GM12878 (cell line): ENCODE measurements around the gene RIN2. TPM values are rescaled to one million over a fixed set of nuclear protein-coding genes. Genes with fewer than 3 reads are reported as not detected.

Experiments used
- ATF2 ChIP-seq: IDR thresholded peaks from 2 replicates; pipeline ENCODE4 v1.6.1; 2012; ENCODE audit warnings: low read length, inconsistent platforms
- CBX3 ChIP-seq: fragments of 200-600 bp; sonication (generic); IDR thresholded peaks from 2 replicates; pipeline ENCODE4 v1.6.1; 2016; ENCODE audit warnings: low read depth, borderline replicate concordance
- HDAC6 ChIP-seq: fragments of 200-600 bp; sonication (generic); IDR thresholded peaks from one replicate; pipeline ENCODE4 v1.8.0; 2017; ENCODE audit warnings: antibody characterized with exemption; ENCODE audit not compliant: unreplicated experiment
- JUND ChIP-seq: IDR thresholded peaks from 2 replicates; pipeline ENCODE4 v1.6.1; 2012; ENCODE audit warnings: low read depth, mild to moderate bottlenecking, low read length, improper control_type of control experiment, moderate library complexity
- MYB ChIP-seq: fragments of 150-350 bp; IDR thresholded peaks from 2 replicates; pipeline ENCODE4 v1.6.1; 2014; ENCODE audit warnings: mild to moderate bottlenecking, low read depth, low read length, borderline replicate concordance
- REST ChIP-seq: IDR thresholded peaks from 2 replicates; pipeline ENCODE4 v1.6.1; 2012; ENCODE audit warnings: mild to moderate bottlenecking, low read depth, low read length
- SUZ12 ChIP-seq: fragments of 200-600 bp; sonication (generic); IDR thresholded peaks from one replicate; pipeline ENCODE4 v1.6.1; 2018; ENCODE audit warnings: antibody characterized with exemption, mild to moderate bottlenecking; ENCODE audit not compliant: unreplicated experiment
- ZNF217 ChIP-seq: fragments of 450-650 bp; IDR thresholded peaks from 2 replicates; pipeline ENCODE4 v1.6.1; 2017; ENCODE audit warnings: antibody characterized with exemption, mild to moderate bottlenecking
- ZNF384 ChIP-seq: IDR thresholded peaks from 2 replicates; pipeline ENCODE4 v1.6.1; 2012; ENCODE audit warnings: low read depth, mild to moderate bottlenecking, low read length, improper control_type of control experiment, borderline replicate concordance
- polyA plus RNA-seq, 11 experiments: library from polyadenylated mRNA; depleted of rRNA in 4 of 11; unstranded in 6 of 11; stranded (reverse) in 5 of 11; fragments of >200 nt; fragmentation: Nextera tagmentation in 4 of 11; fragmentation: Illumina TruSeq in 1 of 11; extraction: Ambion mirVana in 4 of 11; extraction: Trizol in 1 of 11; gene quantifications; 1 replicate in 1 of 11; 2 replicates in 10 of 11; pipeline versions ENCODE4 v1.2.1 to v1.2.3, GENCODE V29; 2011 to 2016; ENCODE audit warnings: inconsistent platforms in 2 of 11, missing spikeins in 2 of 11, low read depth in 1 of 11
- total RNA-seq, 4 experiments: library from RNA; depleted of rRNA in 3 of 4; stranded (reverse); fragments of >200 nt in 3 of 4; fragmentation: Illumina TruSeq in 1 of 4; extraction: Trizol in 1 of 4; gene quantifications; 2 replicates each; pipeline versions ENCODE4 v1.2.1 to v1.2.3, GENCODE V29; 2013 to 2021

Gene RIN2
- total and polyA plus RNA-seq, 10 of the 15 experiments (the other 5 are each of a cell fraction or from before 2014, with no cell fraction given), result 0.68 to 8.5 (median 4.5) TPM

GRCh38 chr20:19786311-19786710, 28.3 kb downstream of the RIN2 start (continued):
- TF ChIP-seq REST (no peak), CBX3 (no peak), ZNF384 (no peak), JUND (no peak), SUZ12 (no peak), HDAC6 (no peak), ZNF217 (no peak), ATF2 (no peak), MYB (no peak)
